ENCODE results near the gene PCSK2. TPM values are rescaled to one million over a fixed set of nuclear protein-coding genes. Genes with fewer than 3 reads are reported as not detected.

Gene PCSK2
- total RNA-seq, 1 experiment from 2014 or later, result not detected

GRCh38 chr20:17488916-17489600 is 262.2 kb downstream of the PCSK2 start:
- intact Hi-C loops (cut with micrococcal nuclease; ENCODE audit: unreplicated experiment), result no loop called here
- TF ChIP-seq CTCF (IDR thresholded peaks at IDR 0.05; ENCODE audit: insufficient read depth in 1 of 2, low read depth in 1 of 2, low read length in 1 of 2, severe bottlenecking in 1 of 2, unreplicated experiment in 1 of 2), result no peak
- CTCF ChIA-PET, result no interaction called here

GRCh38 chr20:17490501-17490900 is 263.7 kb downstream of the PCSK2 start:
- CTCF ChIA-PET, result no interaction called here
- Mint-ChIP-seq H3K4me1 (ENCODE audit: low read depth, unreplicated experiment) (no peaks in the 10 kb centered on the region), H3K27me3 (ENCODE audit: insufficient read depth, unreplicated experiment) (no peaks in the 10 kb centered on the region), H3K36me3 (ENCODE audit: insufficient read depth, unreplicated experiment) (no peaks in the 10 kb centered on the region), H3K9me3 (ENCODE audit: unreplicated experiment) (peaks cover 18% of the 10 kb centered on the region), H3K4me3 (ENCODE audit: unreplicated experiment) (no peak overlapping the region), H3K27ac (ENCODE audit: unreplicated experiment) (no peak overlapping the region)
- intact Hi-C loops (cut with micrococcal nuclease; ENCODE audit: unreplicated experiment), result no loop called here
- Histone ChIP-seq H3K36me3 (ENCODE audit: control insufficient read depth, insufficient read depth, low read length) (no peaks in the 10 kb centered on the region), H3K9me3 (no peaks in the 10 kb centered on the region), H3K27me3 (replicated peaks; ENCODE audit: control insufficient read depth, insufficient read depth, low read length) (no peaks in the 10 kb centered on the region), H3K4me3 (ENCODE audit: low read depth, low read length) (no peak overlapping the region), H3K4me1 (no peaks in the 10 kb centered on the region)
- BruUV-seq (replicated peaks), result no TSS peak
- POLR2A ChIA-PET, result no interaction called here
- no peak for DNase-seq
- TF ChIP-seq CTCF (IDR thresholded peaks at IDR 0.05; ENCODE audit: insufficient read depth in 1 of 2, low read depth in 1 of 2, low read length in 1 of 2, severe bottlenecking in 1 of 2, unreplicated experiment in 1 of 2), result no peak

More at GRCh38 chr20:17488916-17489600, 262.2 kb downstream of the PCSK2 start:
- Mint-ChIP-seq H3K27ac (ENCODE audit: unreplicated experiment) (no peak overlapping the region), H3K27me3 (ENCODE audit: insufficient read depth, unreplicated experiment) (no peaks in the 10 kb centered on the region), H3K4me3 (ENCODE audit: unreplicated experiment) (no peak overlapping the region), H3K36me3 (ENCODE audit: insufficient read depth, unreplicated experiment) (no peaks in the 10 kb centered on the region), H3K9me3 (ENCODE audit: unreplicated experiment) (peaks cover 12% of the 10 kb centered on the region), H3K4me1 (ENCODE audit: low read depth, unreplicated experiment) (no peaks in the 10 kb centered on the region)
- H3K27me3 ChIP-seq (replicated peaks; ENCODE audit: control insufficient read depth, insufficient read depth, low read length), result no peaks in the 10 kb centered on the region
- H3K36me3 ChIP-seq (ENCODE audit: control insufficient read depth, insufficient read depth, low read length), result no peaks in the 10 kb centered on the region
- no TSS peak for BruUV-seq (replicated peaks)
- DNase-seq, result no peak
- H3K4me3 ChIP-seq (ENCODE audit: low read depth, low read length), result no peak overlapping the region
- H3K9me3 ChIP-seq, result no peaks in the 10 kb centered on the region
- no peaks in the 10 kb centered on the region for H3K4me1 ChIP-seq
- POLR2A ChIA-PET, result no interaction called here

GRCh38 chr20:17491041-17491440 is 264.2 kb downstream of the PCSK2 start:
- H3K4me1 ChIP-seq, result no peaks in the 10 kb centered on the region
- no peaks in the 10 kb centered on the region for H3K27me3 ChIP-seq (replicated peaks; ENCODE audit: control insufficient read depth, insufficient read depth, low read length)
- peaks cover 18% of the 10 kb centered on the region for H3K9me3 Mint-ChIP-seq (ENCODE audit: unreplicated experiment)
- H3K9me3 ChIP-seq, result no peaks in the 10 kb centered on the region
- BruUV-seq (replicated peaks), result no TSS peak
- DNase-seq, result no peak
- H3K36me3 Mint-ChIP-seq (ENCODE audit: insufficient read depth, unreplicated experiment), result no peaks in the 10 kb centered on the region
- H3K27me3 Mint-ChIP-seq (ENCODE audit: insufficient read depth, unreplicated experiment), result no peaks in the 10 kb centered on the region
- ChIA-PET CTCF (no interaction called here), POLR2A (no interaction called here)
- intact Hi-C loops (cut with micrococcal nuclease; ENCODE audit: unreplicated experiment), result no loop called here
- H3K4me3 Mint-ChIP-seq (ENCODE audit: unreplicated experiment), result no peak overlapping the region
- no peak overlapping the region for H3K27ac Mint-ChIP-seq (ENCODE audit: unreplicated experiment)
- no peak for TF ChIP-seq CTCF (IDR thresholded peaks at IDR 0.05; ENCODE audit: insufficient read depth in 1 of 2, low read depth in 1 of 2, low read length in 1 of 2, severe bottlenecking in 1 of 2, unreplicated experiment in 1 of 2)
- no peaks in the 10 kb centered on the region for H3K4me1 Mint-ChIP-seq (ENCODE audit: low read depth, unreplicated experiment)
- H3K4me3 ChIP-seq (ENCODE audit: low read depth, low read length), result no peak overlapping the region
- no peaks in the 10 kb centered on the region for H3K36me3 ChIP-seq (ENCODE audit: control insufficient read depth, insufficient read depth, low read length)
